Type B pancreatic cell (in vitro differentiated cells): ENCODE results near the gene ALG1L2. TPM values are rescaled to one million over a fixed set of nuclear protein-coding genes. Genes with fewer than 3 reads are reported as not detected.
A peak's percentile ranks its signal among the peaks of the same experiment; 100 is the strongest.
"Not testable (repeated sequence)": the region's sequence is repeated elsewhere in the genome, so short reads cannot be mapped to it uniquely, and the experiment has no call there.

Experiments used
- DNase-seq: peaks from one replicate; pipeline ENCODE4 v3.0.0; 2021; ENCODE audit warnings: mixed read lengths; ENCODE audit not compliant: unreplicated experiment; ENCODE audit errors: extremely low spot score
- H3K27ac Mint-ChIP-seq: 2 replicates; pipeline ENCODE4 v1.8.0; 2021; ENCODE audit warnings: mild to moderate bottlenecking, mixed read lengths
- H3K27me3 Mint-ChIP-seq: 2 replicates; pipeline ENCODE4 v1.8.0; 2021; ENCODE audit warnings: mixed read lengths
- H3K36me3 Mint-ChIP-seq: 2 replicates; pipeline ENCODE4 v1.8.0; 2021; ENCODE audit warnings: mixed read lengths
- H3K4me1 Mint-ChIP-seq: one replicate; pipeline ENCODE4 v1.8.0; 2021; ENCODE audit warnings: mixed read lengths; ENCODE audit not compliant: unreplicated experiment
- H3K4me3 Mint-ChIP-seq: 2 replicates; pipeline ENCODE4 v1.8.0; 2021; ENCODE audit warnings: mild to moderate bottlenecking, mixed read lengths
- H3K9me3 Mint-ChIP-seq: 2 replicates; pipeline ENCODE4 v1.8.0; 2021; ENCODE audit warnings: mixed read lengths
- total RNA-seq: library from RNA; stranded (reverse); gene quantifications from 2 replicates; pipeline ENCODE4 v1.2.1, GENCODE V29; 2021; ENCODE audit warnings: low replicate concordance
- TF ChIP-seq, protein P1 (sequence below): fragments of 200-600 bp; sonication (generic); conservative IDR thresholded peaks from 2 replicates; pipeline ENCODE4 v1.5.0; 2021; ENCODE audit warnings: antibody characterized with exemption, mild to moderate bottlenecking

The ALG1L2 gene
- total RNA-seq, 1 donor from 2014 or later, result 2.1 TPM

DNA sequence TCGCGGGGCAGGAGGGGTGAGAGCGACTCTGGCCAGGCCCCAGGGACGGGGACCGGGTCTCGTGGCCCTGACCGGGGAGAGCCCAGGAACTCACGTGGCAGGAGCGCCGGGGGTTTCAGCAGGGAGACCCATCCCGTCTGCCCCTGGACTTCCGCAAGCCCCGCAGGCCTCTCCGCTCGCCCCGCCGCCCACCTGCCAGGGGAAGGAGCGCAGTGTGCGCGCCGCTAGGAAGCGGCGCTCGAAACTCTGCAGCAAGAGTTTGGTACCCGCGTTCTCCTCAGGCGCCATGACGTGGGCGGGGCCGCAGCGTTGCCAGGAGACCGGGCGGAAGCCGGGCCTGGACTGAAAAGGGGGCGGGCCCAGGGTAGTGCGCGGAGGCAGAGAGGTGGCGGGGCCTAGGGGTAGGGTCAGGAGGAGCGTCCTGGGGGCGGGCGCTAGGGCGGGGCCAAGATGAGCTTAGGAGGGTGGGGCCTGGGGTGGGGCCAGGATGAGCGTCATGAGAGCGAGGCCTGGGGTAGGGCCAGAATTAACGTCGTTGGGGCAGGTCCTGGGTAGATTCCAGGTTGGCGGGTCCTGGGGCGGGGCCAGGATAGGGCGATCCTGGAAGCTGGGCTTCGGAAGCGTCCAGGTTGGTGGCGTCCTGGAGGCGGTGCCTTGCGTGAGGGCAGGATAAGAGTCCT lies 29.7 kb downstream of the ALG1L2 start:
- DNase-seq, result peak; percentile 98
- Mint-ChIP-seq H3K27ac (peak overlapping the region; percentile 90), H3K4me1 (peaks cover 30% of the 10 kb centered on the region), H3K36me3 (peaks cover 4% of the 10 kb centered on the region), H3K9me3 (no peaks in the 10 kb centered on the region), H3K27me3 (no peaks in the 10 kb centered on the region), H3K4me3 (peak overlapping the region; percentile 87)
- TF ChIP-seq, protein P1, sequence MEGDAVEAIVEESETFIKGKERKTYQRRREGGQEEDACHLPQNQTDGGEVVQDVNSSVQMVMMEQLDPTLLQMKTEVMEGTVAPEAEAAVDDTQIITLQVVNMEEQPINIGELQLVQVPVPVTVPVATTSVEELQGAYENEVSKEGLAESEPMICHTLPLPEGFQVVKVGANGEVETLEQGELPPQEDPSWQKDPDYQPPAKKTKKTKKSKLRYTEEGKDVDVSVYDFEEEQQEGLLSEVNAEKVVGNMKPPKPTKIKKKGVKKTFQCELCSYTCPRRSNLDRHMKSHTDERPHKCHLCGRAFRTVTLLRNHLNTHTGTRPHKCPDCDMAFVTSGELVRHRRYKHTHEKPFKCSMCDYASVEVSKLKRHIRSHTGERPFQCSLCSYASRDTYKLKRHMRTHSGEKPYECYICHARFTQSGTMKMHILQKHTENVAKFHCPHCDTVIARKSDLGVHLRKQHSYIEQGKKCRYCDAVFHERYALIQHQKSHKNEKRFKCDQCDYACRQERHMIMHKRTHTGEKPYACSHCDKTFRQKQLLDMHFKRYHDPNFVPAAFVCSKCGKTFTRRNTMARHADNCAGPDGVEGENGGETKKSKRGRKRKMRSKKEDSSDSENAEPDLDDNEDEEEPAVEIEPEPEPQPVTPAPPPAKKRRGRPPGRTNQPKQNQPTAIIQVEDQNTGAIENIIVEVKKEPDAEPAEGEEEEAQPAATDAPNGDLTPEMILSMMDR, result no peak

DNA sequence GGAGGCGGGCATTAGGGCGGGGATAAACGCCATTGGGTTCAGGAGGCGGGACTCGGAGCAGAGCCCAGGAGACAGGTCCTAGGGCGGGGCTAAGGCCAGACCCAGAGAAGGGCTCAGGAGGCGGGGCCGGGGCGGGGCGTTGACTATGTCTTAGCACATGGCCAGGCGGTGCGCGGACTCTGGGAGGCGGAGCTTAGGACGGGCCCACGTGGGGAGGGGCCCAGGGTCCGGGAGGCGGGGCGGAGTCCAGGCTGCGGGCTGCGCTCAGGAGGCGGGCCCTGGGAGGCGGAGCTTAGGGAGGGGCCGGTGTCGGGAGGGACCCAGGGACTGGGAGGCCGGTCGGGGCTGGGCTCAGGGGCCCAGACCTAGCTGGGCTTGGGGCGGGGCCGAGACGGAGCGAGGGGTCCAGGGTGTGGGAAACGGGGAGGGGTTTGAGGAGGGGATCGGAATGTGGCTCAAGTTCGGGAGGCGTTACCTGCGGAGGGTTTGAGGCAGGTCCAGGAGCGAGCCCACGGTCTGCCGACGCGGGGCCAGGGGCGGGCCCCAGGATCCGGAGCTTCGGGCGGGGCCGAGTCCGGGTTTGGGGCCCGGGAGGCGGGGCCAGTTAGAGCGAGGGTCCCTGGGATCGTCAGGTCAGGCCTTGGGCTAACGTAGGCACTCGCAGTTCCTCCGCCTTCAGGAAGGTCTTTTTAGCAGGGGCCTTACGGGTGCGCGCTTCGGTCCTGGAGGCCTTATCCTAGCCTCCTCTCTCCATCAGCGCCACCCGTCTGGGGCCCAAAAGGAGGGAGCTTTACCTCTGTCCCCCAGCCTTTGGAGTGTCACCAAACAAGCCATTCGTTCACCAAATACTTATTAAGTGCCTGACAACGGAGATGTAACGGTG lies 30.5 kb downstream of the ALG1L2 start:
- peaks cover 30% of the 10 kb centered on the region for H3K4me1 Mint-ChIP-seq
- peak overlapping the region; percentile 87 for H3K4me3 Mint-ChIP-seq
- not testable (repeated sequence) for H3K9me3 Mint-ChIP-seq, H3K36me3 Mint-ChIP-seq, H3K27me3 Mint-ChIP-seq
- peak overlapping the region; percentile 90 for H3K27ac Mint-ChIP-seq
- peak; percentile 99 for DNase-seq

DNA sequence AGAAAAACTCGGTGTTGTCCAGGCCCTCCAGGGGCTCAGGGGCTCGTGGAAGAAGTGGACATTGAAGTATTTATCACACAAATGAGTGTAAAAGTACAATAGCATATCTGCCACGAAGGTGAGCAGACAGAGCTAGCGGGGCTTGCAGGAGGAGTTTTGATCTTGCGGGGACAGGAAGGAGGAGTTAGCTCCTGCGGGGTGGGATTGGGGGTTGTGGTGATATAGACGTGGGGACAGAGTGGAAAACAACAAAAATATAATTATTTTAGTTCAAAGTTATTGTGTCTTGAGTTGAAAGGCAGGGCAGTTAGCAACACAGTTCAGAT lies 31.1 kb downstream of the ALG1L2 start:
- Mint-ChIP-seq H3K4me1 (peaks cover 30% of the 10 kb centered on the region), H3K27ac (peak overlapping the region; percentile 90), H3K4me3 (peak overlapping the region; percentile 87)
- not testable (repeated sequence) for H3K9me3 Mint-ChIP-seq, DNase-seq, H3K27me3 Mint-ChIP-seq, H3K36me3 Mint-ChIP-seq

DNA sequence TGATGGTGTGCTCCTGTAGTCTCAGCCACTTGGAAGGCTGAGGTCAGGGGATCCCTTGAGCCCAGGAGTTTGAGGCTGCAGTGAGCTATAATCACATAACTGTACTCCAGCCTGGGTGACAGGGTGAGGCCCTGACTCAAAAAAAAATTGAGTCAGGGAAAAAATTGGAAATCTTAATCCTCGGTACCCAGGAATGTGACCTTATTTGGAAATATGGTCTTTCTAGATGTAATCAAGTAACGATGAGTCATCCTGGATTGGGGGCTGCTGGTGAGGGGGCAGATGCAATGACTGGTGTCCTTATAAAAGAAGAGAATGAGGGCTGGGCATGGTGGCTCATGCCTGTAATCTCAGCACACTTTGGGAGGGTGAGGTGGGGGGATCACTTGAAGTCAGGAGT lies 33.8 kb downstream of the ALG1L2 start:
- H3K9me3 Mint-ChIP-seq, H3K36me3 Mint-ChIP-seq, H3K4me3 Mint-ChIP-seq, DNase-seq, H3K27ac Mint-ChIP-seq, H3K27me3 Mint-ChIP-seq: not testable (repeated sequence)
- H3K4me1 Mint-ChIP-seq, result peaks cover 22% of the 10 kb centered on the region

DNA sequence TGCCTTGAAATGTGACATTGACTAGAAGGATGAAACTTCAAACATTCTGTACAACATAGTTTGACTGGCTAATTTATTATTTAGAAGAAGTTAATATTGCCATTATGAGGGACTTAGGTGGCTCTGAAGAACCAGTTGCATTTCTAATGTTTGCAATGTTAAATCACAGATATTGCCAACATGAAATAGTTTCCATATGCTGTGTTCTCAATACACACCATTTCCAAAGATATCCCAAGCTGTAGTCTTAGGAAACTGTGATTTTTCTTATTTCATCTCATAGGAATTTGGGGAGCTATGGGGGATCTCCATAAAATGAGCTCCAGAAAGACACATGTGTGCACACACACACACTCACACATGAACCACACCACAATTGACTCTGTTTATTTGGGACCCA lies 36.3 kb downstream of the ALG1L2 start:
- peaks cover 14% of the 10 kb centered on the region for H3K4me1 Mint-ChIP-seq
- no peak overlapping the region for H3K4me3 Mint-ChIP-seq
- TF ChIP-seq, protein P1, result no peak
- H3K27me3 Mint-ChIP-seq, result no peaks in the 10 kb centered on the region
- H3K36me3 Mint-ChIP-seq, result peaks cover 4% of the 10 kb centered on the region
- DNase-seq, result no peak
- H3K9me3 Mint-ChIP-seq, result no peaks in the 10 kb centered on the region
- no peak overlapping the region for H3K27ac Mint-ChIP-seq

DNA sequence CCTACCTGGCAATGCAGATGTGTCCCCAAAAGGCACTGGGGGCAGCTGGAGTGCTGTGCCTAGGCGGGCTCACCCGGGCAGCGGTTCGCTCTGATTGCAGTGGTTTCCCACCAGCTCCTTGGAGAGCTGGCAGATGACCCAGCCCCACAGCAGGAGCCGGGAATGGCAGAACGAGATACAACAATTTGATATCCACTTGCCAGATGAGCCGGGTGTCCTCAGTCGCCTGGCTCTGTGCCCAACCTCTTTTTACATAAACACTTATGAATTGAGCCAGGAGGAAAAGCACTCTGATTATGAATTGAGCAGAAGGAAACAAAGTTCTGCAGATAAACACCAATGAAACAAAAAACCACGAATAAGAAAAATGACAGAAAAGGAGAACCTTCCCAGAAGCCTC lies 38.2 kb downstream of the ALG1L2 start:
- H3K27ac Mint-ChIP-seq, H3K27me3 Mint-ChIP-seq, H3K4me1 Mint-ChIP-seq, H3K4me3 Mint-ChIP-seq, H3K9me3 Mint-ChIP-seq, DNase-seq, H3K36me3 Mint-ChIP-seq: not testable (repeated sequence)

DNA sequence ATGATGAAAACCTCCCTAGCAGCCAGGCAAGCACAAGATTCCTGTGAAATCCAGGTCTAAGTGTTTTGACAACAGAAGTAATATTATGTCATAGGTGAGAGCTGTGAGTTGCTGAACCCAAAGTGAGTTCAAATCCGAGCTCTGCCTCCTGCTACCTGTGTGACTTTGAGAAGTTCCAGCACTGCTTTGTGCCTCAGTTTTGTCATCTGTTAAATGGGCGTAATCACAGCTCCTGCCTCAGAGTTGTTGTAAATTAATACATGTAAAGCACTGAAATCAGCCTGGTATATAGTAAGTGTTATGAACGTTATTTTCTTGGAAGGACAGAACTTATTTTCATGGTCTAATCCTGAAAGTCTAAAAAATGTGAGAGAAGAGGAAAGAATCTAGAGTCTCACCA lies 38.7 kb downstream of the ALG1L2 start:
- H3K9me3 Mint-ChIP-seq, H3K36me3 Mint-ChIP-seq, DNase-seq: not testable (repeated sequence)

DNA sequence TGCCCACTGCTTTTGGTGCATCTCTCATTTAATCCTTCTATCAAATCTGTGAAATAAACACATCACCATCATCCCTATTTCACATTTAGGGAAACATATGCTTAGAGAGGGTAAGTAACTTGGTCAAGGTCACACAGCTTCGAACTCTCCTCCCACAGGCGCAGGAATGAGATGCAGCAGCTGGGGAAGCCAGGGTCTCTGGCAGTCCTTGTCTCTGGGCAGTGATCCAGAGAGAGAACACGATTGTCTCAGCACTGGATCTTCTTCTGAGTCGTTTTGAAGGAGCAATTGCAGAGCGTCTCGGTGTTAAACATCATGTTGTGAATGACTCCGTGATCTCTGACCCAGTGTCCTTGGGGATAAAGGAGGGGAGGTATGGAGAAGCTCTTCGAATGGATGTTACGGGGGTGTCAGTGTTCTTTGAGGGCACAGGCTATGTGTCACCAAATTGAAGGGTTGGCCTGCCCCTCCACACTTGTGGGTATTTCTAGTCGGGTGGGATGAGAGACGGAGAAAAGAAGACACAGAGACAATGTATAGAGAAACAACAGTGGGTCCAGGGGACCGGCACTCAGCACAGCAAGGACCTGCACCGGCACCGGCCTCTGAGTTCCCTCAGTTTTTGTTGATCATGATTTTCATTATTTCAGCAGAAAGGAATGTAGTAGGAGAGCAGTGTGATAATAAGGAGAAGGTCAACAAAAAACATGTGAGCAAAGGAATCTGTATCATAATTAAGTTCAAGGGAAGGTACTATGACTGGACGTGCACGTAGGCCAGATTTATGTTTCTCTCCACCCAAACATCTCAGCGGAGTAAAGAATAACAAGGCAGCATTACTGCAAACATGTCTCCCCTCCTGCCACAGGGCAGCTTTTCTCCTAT lies 41.5 kb downstream of the ALG1L2 start:
- H3K36me3 Mint-ChIP-seq, H3K4me1 Mint-ChIP-seq, H3K27me3 Mint-ChIP-seq, H3K4me3 Mint-ChIP-seq, H3K9me3 Mint-ChIP-seq, DNase-seq: not testable (repeated sequence)
- H3K27ac Mint-ChIP-seq, result peak overlapping the region; percentile 73

More for the DNA sequence above, 38.7 kb downstream of the ALG1L2 start:
- not testable (repeated sequence) for H3K27me3 Mint-ChIP-seq, H3K27ac Mint-ChIP-seq, H3K4me1 Mint-ChIP-seq, H3K4me3 Mint-ChIP-seq

DNA sequence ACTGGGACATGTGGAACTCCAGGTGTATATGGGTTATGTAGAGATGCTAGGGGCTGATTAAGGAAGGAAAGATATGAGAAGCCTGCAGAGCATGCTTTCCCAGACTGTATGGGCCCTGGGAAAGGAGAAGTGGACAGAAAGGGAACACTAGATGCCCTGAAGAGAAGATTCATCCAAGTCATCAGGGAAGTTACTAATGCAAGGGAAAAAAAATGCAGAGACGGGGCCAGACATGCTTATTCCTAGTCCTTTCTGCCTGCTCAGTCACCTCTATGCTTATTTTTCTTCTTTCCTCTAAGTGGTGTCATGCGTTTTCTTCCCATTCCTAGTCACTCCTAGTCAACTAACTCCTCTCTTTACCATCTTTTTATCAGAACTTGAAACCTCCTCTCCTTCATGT lies 43.8 kb downstream of the ALG1L2 start:
- not testable (repeated sequence) for H3K9me3 Mint-ChIP-seq, DNase-seq, H3K36me3 Mint-ChIP-seq, H3K4me1 Mint-ChIP-seq, H3K4me3 Mint-ChIP-seq, H3K27me3 Mint-ChIP-seq
- peak overlapping the region; percentile 31 for H3K27ac Mint-ChIP-seq

DNA sequence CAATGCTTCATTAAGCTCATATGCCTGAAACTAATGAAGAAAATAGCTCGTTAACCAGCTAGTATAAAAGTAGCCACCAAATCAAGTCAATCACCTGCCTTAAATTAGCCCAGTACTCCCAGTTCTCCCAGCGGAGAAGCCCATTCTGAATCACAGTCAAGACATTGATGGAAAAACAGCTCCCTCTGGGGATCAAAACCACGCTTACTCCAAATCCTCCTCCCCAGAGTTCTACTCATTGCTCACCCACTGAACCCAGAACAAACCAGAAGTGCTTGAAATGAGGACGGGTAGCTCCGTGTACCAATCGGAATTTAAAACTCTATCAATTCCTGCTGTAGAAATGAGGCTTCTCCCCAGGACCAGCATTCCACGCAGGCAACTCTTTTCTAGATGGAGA lies 54.7 kb downstream of the ALG1L2 start:
- peaks cover 14% of the 10 kb centered on the region for H3K27me3 Mint-ChIP-seq
- not testable (repeated sequence) for H3K4me3 Mint-ChIP-seq, H3K36me3 Mint-ChIP-seq, H3K4me1 Mint-ChIP-seq, H3K27ac Mint-ChIP-seq, H3K9me3 Mint-ChIP-seq, DNase-seq

DNA sequence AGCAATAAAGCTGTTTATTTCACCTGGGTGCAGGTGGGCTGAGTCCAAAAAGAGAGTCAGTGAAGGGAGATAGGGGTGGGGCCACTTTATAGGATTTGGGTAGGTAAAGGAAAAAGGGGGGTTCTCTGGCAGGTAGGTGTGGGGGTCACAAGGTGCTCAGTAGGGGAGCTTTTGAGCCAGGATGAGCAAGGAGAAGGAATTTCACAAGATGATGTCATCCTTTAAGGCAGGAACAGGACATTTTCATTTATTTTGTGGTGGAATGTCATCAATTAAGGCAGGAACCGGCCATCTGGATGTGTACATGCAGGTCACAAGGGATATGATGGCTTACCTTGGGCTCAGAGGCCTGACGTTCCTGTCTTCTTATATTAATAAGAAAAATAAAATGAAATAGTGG lies 56.1 kb downstream of the ALG1L2 start:
- H3K4me1 Mint-ChIP-seq, H3K36me3 Mint-ChIP-seq, H3K9me3 Mint-ChIP-seq, DNase-seq, H3K27ac Mint-ChIP-seq, H3K4me3 Mint-ChIP-seq: not testable (repeated sequence)
- H3K27me3 Mint-ChIP-seq, result peaks cover 14% of the 10 kb centered on the region
